GM19397 (cell line): Measurements from ENCODE around the gene CTNNA2.

Source experiments
- ATAC-seq: cut with Tn5 transposase; IDR thresholded peaks from one replicate; pipeline ENCODE4 v1.9.1; 2021; ENCODE audit warnings: mild to moderate bottlenecking, moderate library complexity; ENCODE audit not compliant: unreplicated experiment

CTNNA2 gene

GRCh38 chr2:80515964-80516363 is 1003.1 kb downstream of the CTNNA2 start:
- ATAC-seq: no peak

GRCh38 chr2:80517316-80517715 is 1004.5 kb downstream of the CTNNA2 start:
- no peak for ATAC-seq

GRCh38 chr2:80519121-80519643 is 1006.3 kb downstream of the CTNNA2 start:
- ATAC-seq: no peak

GRCh38 chr2:80519699-80520291 is 1006.9 kb downstream of the CTNNA2 start:
- ATAC-seq: no peak

GRCh38 chr2:80525152-80525551 is 1012.3 kb downstream of the CTNNA2 start:
- no peak for ATAC-seq

- no peak for ATAC-seq
Observed at GRCh38 chr2:80527119-80527518, 1014.3 kb downstream of the CTNNA2 start.

GRCh38 chr2:80529466-80530165 is 1016.8 kb downstream of the CTNNA2 start:
- ATAC-seq: no peak

GRCh38 chr2:80530442-80531064 is 1017.7 kb downstream of the CTNNA2 start:
- no peak for ATAC-seq

- ATAC-seq: no peak
Observed at GRCh38 chr2:80531319-80531718, 1018.5 kb downstream of the CTNNA2 start.

GRCh38 chr2:80545420-80546210 is 1032.8 kb downstream of the CTNNA2 start:
- no peak for ATAC-seq

GRCh38 chr2:80546766-80547165 is 1033.9 kb downstream of the CTNNA2 start:
- no peak for ATAC-seq

- ATAC-seq: no peak
Observed at GRCh38 chr2:80547344-80547743, 1034.5 kb downstream of the CTNNA2 start.

- ATAC-seq: no peak
Observed at GRCh38 chr2:80548469-80548868, 1035.6 kb downstream of the CTNNA2 start.

- no peak for ATAC-seq
Observed at GRCh38 chr2:80549901-80550300, 1037.0 kb downstream of the CTNNA2 start.

- no peak for ATAC-seq
Observed at GRCh38 chr2:80560326-80560725, 1047.5 kb downstream of the CTNNA2 start.

- no peak for ATAC-seq
Observed at GRCh38 chr2:80568011-80568410, 1055.2 kb downstream of the CTNNA2 start.

- ATAC-seq: no peak
Observed at GRCh38 chr2:80573167-80573566, 1060.3 kb downstream of the CTNNA2 start.

- ATAC-seq: no peak
Observed at GRCh38 chr2:80573950-80574349, 1061.1 kb downstream of the CTNNA2 start.

- no peak for ATAC-seq
Observed at GRCh38 chr2:80579756-80580155, 1066.9 kb downstream of the CTNNA2 start.

GRCh38 chr2:80591233-80591632 is 1078.4 kb downstream of the CTNNA2 start:
- ATAC-seq: no peak

- no peak for ATAC-seq
Observed at GRCh38 chr2:80592106-80592505, 1079.3 kb downstream of the CTNNA2 start.
